HG03342 (cell line): Measurements from ENCODE around the gene NAPEPLD.
"Not testable (repeated sequence)": the region's sequence is repeated elsewhere in the genome, so short reads cannot be mapped to it uniquely, and the experiment has no call there.

Experiments used
- ATAC-seq: cut with Tn5 transposase; IDR thresholded peaks from one replicate; pipeline ENCODE4 v1.9.1; 2021; ENCODE audit warnings: mild to moderate bottlenecking, moderate library complexity; ENCODE audit not compliant: unreplicated experiment

NAPEPLD gene

GRCh38 chr7:103114576-103115008 lies 34.3 kb downstream of the NAPEPLD start:
- ATAC-seq, result no peak

DNA sequence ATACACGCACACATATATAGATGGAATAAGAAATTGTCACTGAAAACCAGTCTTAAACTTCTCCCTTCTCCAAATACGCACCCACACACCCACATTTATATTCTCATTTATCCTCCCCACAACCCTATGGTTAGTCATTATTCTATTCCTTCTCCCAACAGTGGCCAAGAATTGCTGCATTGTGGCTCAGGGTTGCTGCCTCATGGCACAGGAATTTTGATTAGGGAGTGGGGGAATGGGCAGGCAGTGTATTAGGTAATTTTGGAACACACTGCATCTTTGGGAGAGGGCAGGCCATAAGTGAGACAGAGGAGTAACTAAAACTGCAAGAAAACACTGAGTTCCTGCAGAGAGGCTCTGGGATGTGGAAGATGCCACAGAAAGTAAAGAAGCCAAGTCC lies 35.7 kb downstream of the NAPEPLD start:
- no peak for ATAC-seq

DNA sequence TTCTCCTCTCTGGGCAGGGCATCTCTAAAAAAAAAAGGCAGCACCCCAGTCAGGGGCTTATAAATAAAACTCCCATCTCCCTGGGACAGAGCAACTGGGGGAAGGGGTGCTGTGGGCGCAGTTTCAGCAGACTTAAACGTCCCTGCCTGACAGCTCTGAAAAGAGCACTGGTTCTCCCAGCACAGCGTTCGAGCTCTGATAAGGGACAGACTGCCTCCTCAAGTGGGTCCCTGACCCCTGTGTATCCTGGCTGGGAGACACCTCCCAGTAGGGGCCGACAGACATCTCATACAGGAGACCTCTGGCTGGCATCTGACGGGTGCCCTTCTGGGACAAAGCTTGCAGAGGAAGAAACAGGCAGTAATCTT lies 42.2 kb downstream of the NAPEPLD start:
- ATAC-seq, result not testable (repeated sequence)

DNA sequence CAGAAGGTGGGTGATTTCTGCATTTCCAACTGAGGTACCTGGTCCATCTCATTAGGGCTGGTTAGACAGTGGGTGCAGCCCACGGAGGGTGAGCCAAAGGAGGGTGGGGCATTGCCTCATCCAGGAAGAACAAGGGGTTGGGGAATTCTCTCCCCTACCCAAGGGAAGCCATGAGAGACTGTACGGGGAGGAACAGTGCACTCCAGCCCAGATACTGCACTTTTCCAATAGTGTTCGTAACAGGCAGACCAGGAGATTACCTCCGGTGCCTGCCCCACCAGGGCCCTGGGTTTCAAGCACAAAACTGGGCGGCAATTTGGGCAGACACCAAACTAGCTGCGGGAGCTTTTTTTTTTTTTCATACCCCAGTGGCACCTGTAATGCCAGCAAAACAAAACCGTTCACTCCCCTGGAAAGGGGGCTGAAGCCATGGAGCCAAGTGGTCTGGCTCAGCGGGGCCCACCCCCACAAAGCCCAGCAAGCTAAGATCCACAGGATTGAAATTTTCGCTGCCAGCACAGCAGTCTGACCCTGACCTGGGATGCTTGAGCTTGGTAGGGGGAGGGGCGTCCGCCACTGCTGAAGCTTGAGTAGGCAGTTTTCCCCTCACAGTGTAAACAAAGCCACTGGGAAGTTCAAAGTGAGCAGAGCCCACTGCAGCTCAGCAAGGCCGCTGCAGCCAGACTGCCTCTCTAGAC lies 42.7 kb downstream of the NAPEPLD start:
- ATAC-seq, result no peak

DNA sequence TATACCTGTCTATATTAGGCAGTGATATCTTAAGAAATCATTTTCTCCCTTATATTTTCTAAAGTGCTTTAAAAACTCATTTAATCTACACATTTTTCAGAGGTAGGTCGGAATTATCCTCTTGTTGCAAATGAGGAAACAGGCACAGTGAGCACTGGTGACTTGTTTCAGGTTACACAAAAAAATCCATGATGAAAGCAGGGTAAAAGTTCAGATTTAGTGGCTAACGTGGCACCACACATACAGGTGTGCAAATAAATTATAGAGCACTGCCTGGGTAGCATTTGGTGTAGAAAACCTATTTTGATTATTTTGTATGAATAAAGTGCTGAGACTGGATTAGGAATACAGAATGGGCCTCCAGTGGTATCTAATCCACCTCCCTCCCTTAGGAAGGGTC lies 47.4 kb downstream of the NAPEPLD start:
- no peak for ATAC-seq

DNA sequence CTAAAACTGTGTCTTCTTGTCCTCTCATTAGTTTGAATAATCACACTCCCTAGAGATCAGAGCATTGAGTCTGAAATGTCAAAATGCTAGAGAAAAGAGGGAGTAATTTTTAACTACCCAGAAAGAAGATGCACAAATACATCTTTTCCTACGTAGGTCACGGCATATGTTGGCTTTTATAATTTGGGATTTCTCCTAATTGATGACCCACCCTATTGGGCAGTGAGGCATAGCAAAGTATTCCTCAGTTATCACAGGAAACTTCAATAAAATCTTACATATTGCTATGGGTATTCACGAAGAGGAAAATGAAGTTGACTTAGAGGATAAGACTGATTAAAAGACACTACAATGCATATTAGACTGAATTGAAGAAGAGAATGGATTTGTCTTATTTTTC lies 48.6 kb downstream of the NAPEPLD start:
- ATAC-seq, result no peak

DNA sequence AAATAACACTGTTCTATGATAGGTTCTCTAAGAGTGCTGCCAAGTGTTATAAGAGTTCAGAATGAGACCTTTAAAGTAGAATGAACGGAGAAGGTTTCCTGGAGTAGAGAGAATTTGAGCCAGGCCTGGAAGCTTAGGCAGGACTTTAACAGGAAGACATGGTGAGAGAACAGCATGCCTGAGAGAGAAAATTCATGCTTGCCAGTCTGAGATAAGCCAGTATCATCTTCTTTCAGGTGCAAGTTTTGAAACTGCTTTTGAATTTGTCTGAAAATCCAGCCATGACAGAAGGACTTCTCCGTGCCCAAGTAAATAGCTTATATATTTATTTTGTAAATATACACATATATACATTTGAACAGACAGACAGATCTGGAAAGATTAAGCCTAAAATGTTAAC lies 51.9 kb downstream of the NAPEPLD start:
- no peak for ATAC-seq

GRCh38 chr7:103095558-103095957 lies 53.3 kb downstream of the NAPEPLD start:
- not testable (repeated sequence) for ATAC-seq

GRCh38 chr7:103094102-103094501 lies 54.8 kb downstream of the NAPEPLD start:
- no peak for ATAC-seq

- no peak for ATAC-seq
These were observed 55.5 kb downstream of the NAPEPLD start for GRCh38 chr7:103093429-103093828.

DNA sequence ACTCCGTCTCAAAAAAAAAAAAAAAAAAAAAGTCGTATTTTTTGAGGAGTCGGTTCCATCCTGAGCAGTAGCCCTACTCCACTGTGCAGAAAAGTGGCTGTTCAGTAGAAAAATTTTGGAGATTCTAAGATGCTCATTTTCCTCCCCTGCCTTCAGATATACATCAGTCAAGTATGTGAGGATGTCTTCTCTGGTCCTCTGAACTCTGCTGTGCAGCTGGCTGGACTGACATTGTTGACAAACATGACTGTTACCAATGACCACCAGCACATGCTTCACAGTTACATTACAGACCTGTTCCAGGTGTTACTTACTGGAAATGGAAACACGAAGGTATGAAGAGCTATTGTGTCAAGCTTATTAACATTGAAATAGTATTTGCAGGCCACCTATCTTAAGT lies 56.6 kb downstream of the NAPEPLD start:
- not testable (repeated sequence) for ATAC-seq

- ATAC-seq, result no peak
These were observed 65.7 kb downstream of the NAPEPLD start for GRCh38 chr7:103083210-103083609.

DNA sequence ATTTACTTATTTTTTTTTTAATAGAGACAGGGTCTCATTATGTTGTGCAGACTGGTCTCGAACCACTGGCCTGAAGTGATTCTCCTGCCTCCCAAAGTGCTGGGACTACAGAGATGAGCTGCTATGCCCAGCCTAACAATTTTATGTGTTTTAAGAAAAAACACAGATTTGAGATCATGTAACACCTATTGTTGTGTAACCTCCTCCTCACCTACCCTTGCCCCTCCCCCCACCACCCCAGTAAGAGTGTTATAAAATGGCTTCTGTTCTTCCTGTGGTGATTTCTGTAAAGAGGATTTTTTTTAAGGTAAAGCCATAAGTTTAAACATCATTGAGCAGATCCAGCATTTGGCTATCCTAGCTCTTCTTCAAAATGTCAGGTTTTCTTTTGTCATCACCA lies 66.4 kb downstream of the NAPEPLD start:
- ATAC-seq, result no peak

DNA sequence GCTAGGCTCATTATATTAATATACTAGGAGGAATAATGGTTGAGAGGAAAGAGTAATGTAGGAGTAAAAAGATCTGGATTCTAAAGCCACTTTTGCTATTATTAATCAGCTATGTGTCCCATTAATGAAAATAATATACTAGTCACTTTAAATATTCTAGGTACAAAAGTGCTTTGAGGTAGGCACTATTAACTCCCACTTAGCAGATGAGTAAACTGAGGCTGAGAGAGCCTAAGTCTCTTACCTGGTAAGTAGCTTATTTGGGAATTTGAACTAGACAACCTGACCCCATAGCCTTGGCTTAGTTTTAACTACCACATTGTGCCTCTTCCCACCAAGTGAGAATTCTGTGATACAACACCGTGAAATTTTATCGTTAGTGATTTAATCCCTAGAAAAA lies 68.0 kb downstream of the NAPEPLD start:
- ATAC-seq, result no peak

DNA sequence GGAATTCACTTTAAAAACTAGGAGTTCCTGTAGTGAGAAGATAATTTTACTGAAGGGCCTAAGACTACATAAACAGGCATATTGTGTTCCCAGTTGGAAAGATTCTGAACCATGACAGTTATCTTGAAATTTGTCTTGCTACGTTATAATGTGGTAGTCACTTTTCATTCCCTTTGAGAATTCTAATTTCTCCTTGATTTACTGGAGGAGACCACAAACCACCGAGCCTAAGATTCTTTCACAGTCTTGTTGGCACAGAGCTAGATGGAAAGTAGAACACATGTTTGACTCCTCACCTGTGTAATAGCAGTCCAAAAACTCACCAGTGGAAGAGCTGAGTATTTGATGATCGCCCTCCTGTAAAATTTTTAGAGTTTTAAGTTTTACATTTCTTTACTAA lies 69.1 kb downstream of the NAPEPLD start:
- ATAC-seq, result no peak

GRCh38 chr7:103078226-103078625 lies 70.7 kb downstream of the NAPEPLD start:
- not testable (repeated sequence) for ATAC-seq

- ATAC-seq, result no peak
These were observed 71.6 kb downstream of the NAPEPLD start for GRCh38 chr7:103077318-103077717.

GRCh38 chr7:103076764-103077163 lies 72.1 kb downstream of the NAPEPLD start:
- ATAC-seq, result no peak

GRCh38 chr7:103075337-103075918 lies 73.5 kb downstream of the NAPEPLD start:
- ATAC-seq, result peak; percentile 46

DNA sequence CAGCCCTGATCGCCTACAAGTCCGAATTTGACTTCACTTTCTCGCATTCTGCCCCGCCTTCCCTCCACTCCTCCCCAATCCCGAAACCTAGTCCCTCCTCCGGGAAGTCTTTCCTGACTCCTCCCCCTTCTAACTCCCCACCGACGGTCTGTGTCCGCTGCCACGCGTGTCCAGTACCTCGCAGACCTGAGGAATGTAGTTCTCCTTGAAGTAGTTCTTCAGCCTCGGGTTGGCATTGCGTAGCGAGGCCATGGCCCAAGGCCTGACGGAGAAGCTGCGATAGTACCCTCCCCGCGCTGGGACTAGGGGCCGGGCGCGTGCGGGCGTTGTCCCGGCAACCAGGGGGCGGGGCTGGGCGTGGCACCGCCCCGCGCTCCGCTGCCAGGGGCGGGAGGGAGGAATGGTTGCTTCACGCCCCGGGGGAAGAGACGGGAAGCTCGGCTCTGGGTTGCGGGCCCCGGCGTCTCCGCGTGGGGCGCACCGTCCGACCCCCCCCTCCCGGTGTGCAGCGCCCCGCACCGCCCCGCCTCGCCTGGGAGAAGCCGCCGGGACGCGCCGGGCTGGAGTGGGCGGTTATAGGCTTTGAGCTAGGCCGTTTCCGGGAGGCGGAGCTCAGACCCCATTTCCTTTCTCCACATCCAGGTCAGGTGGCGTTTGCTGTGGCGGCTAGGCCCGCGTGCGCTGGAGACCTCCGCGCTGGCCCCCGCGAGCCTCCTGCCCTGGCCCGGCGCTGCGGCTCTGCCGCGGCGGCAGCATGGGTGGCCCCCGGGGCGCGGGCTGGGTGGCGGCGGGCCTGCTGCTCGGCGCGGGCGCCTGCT lies 74.2 kb downstream of the NAPEPLD start, which contains the start of the genes ARMC10 and FBXL13:
Gene ARMC10, plus strand, starts transcription at position 622 of the 818 bp plus-strand sequence. Its CDS starts 133 bp downstream, at position 755.
Gene FBXL13, minus strand, starts transcription at position 278 of the 818 bp plus-strand sequence.
- peak; percentile 90 for ATAC-seq

GRCh38 chr7:103073989-103074518 lies 74.8 kb downstream of the NAPEPLD start:
- no peak for ATAC-seq
